ENCODE results near the gene IL11.
"Not testable (repeated sequence)": the region's sequence is repeated elsewhere in the genome, so short reads cannot be mapped to it uniquely, and the experiment has no call there.

- TF ChIP-seq CTCF (IDR thresholded peaks at IDR 0.05 in 4 of 5, conservative IDR thresholded peaks at IDR 0.05 in 1 of 5); POLR2A (IDR thresholded peaks at IDR 0.05): not testable (repeated sequence)
Observed at GRCh38 chr19:55401390-55401789, 31.1 kb upstream of the IL11 start.
